Raji (cell line): ENCODE results near the gene SMAD7.

Experiments used
- POLR2A ChIP-seq: IDR thresholded peaks from 2 replicates; pipeline ENCODE4 v1.6.1; 2011; ENCODE audit warnings: low read depth, low read length, control low read depth; ENCODE audit not compliant: insufficient read depth

Gene SMAD7

DNA sequence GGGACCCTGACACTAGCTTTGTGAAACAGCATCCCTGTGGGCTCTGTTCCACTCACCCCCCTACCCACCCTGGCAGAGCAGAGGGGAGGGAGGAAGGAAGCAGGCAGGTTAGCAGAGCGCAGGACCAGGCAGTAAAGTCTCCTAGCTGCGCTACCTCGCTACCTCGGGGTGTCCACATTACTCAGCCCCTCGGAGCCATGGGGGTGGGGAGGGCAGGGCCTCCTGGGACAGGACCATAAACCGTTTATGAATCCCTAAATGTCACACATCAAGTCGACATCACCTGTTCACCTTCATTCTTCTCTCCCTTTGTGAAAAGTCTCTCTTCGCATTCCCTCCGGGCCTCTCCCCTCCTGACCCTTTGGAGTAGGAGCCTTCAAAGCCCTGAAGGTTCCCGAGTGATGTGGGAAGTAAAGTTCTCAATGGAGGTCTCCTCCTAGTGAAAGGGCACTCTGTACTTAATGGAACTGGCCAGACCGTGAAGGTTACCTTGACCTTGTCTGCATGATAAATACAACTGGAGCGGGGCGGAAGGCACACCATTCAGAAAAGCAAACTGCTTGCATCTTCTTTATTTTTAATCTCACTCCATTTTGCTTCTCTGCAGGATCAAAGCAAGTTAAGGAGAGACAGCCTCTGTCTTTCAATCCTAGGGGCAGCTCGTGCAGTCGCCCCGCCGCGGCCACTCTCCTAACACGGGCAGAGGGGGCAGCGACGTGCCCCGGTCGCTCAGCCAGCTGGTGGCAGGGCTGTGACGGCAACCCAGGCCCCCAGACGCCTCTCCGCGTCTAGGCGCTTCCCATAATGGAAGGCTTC, 23.7 kb upstream of the SMAD7 start:
- no peak for TF ChIP-seq POLR2A

DNA sequence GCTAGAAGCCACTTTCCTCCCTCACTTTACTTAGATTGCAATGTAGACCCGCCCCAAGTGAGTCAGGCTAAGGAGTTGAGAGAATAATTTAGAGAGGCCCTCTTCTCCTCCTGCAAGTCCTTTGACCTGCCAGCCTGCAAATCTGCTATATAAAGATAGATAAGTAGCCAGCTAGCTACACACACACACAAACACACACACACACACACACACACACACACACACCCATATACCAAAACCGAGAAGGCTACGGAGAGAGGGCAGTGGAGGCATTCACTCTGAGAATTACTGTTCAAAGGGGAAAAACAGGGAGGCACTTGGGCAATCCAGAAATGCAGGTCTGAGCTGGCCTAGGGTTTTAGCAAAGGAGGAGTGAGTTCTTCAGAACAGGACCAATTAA, 23.0 kb upstream of the SMAD7 start:
- no peak for TF ChIP-seq POLR2A

DNA sequence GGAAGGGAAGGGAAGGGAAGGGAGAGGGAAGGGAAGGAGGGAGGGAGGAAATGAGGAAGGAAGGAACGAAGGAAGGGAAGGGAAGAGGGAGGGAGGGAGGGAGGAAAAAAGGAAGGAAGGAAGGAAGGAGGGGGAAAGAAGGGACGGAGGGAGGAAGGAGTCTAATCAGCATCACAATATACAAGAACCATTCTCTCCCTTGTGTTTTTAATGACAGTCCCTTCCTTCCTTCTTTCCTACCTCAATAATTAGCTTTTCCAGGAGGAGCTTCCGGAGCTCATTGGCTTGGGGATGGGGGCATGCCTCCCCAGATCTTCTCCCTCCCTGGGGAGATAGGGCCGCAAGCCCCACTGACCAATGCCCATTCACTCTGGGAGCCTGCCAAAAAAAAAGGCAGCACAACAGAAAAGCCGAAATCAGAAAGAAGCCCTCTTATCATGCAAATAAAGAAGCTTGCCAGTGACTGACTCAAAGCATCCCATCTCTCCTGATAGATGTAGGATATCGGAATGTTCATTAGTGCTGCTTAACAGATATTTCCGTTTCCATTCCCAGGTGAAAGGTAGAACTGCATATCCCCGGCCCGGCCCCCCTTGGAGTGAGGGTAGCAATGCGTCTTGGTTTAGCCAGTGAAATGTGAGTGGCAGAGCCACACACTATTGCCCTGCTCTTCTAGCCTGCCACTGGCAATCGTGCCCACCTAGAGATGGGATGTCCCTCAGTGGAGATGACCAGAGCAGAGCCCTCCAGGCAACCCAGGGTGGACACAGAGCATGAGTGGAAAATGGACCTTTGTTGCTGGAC, 17.8 kb upstream of the SMAD7 start:
- TF ChIP-seq POLR2A: no peak

DNA sequence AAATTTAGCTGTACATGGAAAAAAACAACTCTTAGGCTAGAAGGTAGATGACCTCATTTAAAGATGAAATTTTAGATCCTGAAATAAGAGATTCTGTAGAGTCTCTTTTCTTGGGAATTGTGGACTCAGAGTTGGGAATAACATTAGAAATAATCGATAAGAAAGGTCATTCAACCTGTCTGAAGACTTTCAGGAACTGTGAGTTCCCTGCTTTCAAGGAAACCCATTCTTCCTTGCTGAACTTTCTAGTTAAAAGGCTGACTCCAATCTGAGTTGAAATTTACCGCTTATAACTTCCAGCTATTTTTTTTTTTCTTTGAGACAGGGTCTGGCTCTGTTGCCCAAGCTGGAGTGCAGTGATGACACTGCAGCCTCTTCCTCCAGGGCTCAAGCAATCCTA, 16.8 kb upstream of the SMAD7 start:
- TF ChIP-seq POLR2A: no peak

DNA sequence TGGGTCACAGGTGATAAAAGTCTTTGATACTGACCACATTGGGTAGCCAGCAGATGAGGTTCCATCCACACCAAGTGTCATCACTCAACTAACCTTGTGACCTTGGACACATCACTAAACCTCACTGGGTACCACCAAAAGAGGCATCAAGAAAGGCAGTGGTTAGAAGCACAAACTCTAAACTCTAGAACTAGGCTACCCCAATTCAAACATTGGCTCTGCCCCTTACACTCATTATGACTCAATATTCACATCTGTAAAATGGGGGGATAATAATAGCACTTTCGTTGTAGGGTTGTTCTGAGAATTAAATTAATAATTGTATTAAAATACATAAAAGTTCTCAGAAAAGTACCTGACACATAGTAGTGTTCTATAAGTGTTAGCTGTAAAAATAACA, 15.8 kb upstream of the SMAD7 start:
- no peak for TF ChIP-seq POLR2A

DNA sequence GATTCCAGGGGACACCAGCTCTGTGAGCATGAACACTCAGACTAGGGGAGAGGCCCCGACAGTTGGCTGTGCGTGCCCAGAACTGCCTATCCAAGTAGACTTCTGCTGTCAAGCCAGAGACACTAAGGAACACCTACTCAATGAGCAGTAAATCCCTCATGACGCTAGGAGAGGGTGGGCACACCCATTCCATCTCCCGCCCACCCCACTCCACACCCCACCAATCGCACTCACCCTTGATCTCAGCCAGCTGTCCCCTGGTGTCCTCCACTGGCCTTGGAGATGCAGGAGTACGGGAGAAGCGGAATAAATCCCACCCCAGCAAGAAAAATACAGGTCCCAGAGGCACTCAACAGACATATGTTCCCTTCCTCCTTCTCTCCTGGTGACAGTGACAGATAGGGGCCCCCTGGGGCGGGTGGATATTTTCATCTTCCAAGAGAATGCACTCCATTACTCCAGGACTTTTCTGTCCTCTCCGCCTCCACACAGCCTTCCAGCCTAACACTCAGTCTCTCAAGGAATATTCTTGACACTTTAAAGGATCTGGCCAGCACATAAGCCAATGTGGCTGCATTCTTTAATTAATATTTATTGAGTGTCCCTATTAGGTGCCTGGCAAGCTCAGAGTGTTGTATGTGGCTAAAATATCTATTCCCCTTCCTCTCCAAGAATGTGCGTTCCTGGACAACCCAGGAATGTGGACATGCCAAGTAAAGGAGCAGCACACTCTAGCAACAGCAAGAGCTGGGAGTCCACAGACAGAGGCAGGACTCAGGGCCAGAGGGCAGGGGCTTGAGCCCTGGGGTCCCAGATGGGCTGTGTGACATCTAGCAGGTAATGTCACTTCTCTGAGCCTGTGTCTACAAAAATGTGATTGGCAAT, 13.1 kb upstream of the SMAD7 start:
- TF ChIP-seq POLR2A: no peak

DNA sequence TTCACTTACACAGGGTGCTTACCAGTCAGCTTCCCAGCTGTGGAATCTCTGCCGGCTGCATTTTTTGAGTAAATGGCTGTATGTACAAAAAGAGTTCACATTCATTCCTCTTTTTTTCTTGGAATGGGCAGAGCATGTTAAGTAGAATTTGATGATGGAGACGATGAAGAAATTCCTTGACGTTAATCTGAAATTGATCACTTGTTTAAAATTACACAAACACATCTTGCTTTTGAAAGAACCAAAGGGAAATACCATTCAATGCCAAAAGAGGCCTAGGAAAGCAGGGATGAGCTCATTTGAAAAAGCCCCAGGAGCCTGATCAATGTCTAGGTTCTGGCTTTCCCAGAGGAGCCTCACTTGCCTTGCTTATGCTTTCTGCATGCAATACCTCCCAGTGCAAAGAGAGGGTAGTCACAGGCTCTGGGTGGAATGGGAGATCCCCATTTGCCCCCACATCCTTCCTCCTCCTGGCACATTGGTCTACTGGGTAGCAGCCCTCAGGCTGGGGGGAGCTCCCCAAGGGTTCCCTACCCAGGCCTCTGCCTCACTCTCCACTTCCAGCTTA, 12.3 kb upstream of the SMAD7 start:
- no peak for TF ChIP-seq POLR2A

DNA sequence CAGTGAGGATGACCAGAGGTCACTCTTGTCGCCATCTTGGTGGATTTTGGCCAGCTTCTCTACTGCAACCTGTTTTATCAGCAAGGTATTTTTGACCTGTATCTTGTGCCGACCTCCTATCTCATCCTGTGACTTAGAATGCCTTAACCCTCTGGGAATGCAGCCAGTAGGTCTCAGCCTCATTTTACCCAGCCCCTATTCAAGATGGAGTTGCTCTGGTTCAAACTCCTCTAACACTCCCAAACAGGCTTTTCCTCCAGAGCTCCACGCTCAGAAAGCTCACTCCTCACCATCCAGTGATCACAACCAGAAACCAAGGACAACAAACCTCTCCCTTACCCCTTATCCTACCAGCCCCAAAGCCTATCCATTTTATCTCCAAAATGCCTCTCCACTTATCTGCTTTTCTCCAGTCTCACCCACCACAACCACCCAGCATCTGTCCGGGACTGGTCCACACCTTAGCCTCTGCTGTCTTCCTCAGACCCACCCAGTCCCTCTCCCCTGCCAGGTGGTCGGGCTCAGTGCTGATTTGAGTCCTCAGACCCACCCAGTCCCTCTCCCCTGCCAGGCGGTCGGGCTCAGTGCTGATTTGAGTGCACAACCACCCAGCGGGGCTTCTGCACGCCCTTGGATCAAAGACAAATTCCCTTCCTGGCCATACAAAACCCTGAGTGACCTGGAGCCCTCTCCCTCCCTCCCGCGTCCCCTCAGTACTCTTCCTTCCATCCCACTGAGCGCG, 11.7 kb upstream of the SMAD7 start:
- TF ChIP-seq POLR2A: no peak

DNA sequence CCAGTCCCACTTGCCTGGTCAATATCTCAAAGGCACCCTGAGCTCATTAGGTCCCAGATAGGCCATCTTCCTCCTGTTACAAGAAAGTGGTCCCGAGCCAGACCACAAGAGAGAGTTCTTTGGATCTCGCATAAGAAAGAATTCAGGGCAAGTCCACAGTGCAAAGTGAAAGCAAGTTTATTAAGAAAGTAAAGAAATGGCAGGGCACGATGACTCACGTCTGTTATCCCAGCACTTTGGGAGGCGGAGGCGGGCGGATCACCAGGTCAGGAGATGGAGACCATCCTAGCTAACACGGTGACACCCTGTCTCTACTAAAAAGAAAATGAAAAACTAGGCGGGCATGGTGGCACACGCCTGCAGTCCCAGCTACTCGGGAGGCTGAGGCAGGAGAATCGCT, 10.8 kb upstream of the SMAD7 start:
- no peak for TF ChIP-seq POLR2A

DNA sequence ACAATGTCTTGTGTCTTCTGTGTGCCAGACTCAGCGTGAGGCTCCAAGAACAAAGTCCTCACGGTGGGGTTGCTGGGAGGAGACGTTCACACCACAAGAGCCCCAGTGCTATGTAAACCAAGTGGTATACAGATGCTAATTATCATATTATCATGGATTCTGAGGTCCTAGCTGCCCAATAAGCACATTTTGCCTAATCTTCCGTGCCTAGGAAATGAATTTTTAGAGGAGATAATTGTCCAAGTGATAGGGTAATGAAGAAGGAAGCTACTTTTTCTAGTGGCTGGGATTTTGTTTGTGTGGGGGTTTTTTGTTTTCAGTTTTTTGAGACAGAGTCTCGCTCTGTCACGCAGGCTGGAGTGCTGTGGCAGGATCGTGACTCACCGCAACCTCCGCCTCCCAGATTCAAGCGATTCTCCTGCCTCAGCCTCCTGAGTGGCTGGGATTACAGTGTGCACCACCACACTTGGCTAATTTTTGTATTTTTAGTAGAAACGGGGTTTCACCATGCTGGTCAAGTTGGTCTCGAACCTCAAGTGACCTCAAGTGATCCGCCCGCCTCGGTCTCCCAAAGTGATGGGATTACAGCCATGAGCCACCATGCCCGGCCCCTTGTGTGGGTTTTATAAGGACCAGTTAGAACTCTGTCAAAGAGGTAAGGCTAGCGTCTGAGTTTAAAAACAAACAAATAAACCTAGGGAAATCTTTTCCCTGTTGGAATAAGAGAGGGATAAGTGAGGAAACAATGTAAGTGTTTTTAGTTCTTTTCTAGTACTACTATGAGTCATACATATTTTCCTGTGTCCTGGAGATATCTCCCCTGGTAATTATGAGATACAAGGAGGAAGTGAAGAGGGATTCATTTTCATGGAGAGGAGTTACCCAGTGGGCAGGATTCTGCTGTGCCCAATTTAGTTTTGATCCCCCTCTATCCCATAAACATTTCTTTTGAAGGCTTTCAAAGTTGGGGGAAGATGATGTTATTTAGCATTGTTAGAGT, 9.5 kb upstream of the SMAD7 start:
- no peak for TF ChIP-seq POLR2A

DNA sequence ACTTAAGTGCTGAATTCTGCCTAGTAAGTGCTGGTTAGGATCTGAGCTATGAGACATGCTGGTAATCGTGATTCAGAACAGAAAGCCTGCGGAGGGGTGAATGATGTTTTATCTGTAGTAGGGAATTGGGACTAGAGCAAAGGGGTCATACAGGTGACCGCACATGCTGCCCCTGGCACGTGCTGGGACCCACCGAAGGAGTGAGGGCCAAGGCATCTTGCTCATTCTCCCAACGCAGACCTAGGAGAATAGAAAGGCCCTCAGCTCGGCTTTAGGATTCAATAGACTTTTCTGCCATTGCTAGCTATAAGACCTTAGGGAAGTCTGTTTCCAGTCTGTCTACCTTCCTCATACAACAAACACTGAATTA, 8.8 kb upstream of the SMAD7 start:
- TF ChIP-seq POLR2A: no peak

DNA sequence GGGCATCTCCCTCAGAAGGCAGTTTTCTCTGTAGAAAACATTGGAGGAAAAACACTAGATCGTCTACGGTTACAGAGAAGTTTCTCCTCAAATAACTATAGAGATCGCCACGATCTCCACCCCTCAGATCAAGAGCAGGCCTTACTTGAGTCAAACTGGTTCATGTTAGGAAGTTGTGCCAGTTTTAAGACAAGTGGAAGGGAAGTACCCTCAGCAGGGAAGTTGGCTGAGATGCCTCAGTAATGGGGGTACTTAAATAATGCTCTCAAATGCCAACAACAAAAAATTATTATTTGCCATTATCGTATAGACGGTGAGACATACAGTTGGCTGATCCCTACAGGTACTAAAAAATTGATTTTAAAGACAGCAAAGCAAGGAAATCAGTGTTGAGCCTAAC, 8.2 kb upstream of the SMAD7 start:
- TF ChIP-seq POLR2A: no peak

DNA sequence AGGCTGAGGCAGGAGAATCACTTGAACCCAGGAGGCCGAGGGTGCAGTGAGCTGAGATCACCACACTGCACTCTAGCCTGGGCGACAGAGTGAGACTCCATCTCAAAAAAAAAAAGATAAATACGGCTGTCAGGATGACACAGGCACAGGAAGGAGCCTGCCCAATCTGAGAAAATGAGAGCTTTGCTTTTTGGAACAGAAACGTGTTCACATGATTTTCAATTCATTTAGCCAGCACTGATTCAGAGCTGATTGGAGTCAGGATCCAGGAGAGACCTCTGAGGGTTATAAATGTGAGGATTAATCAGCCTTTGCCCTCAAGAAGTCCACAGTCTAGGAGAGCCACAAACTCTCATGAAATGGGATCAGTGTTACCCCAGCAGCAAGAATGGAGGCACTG, 6.9 kb upstream of the SMAD7 start:
- TF ChIP-seq POLR2A: no peak
